MCF 10A (cell line): ENCODE results near the gene TUBGCP6. TPM values are rescaled to one million over a fixed set of nuclear protein-coding genes. Genes with fewer than 3 reads are reported as not detected.

Experiments used
- BruUV-seq: library from RNA; stranded (reverse); fragments of 400-500 nt; replicated peaks from 2 replicates; lab custom pipeline; 2021; lab: Mats Ljungman, UMichigan
- CTCF ChIA-PET: fragments of 300-600 bp; sonication (Branson Sonifier 250); formaldehyde crosslinking; extraction: SDS; loops from one replicate; lab custom pipeline; 2021; ENCODE audit warnings: antibody characterized with exemption, inconsistent platforms; lab: Yijun Ruan, JAX
- POLR2A ChIA-PET: fragments of 300-600, 350-650 bp; sonication (Branson Sonifier 250); formaldehyde crosslinking; extraction: SDS; loops from one replicate; lab custom pipeline; 2020; ENCODE audit warnings: antibody characterized with exemption, inconsistent platforms; lab: Yijun Ruan, JAX
- DNase-seq: peaks from one replicate; pipeline ENCODE4 v3.0.0-alpha.2; 2018; ENCODE audit not compliant: unreplicated experiment
- H3K27ac Mint-ChIP-seq: one replicate; pipeline ENCODE4 v1.8.0; 2022; ENCODE audit warnings: mild to moderate bottlenecking, low read depth, mixed read lengths; ENCODE audit not compliant: unreplicated experiment
- H3K27me3 Mint-ChIP-seq: one replicate; pipeline ENCODE4 v1.8.0; 2022; ENCODE audit warnings: mixed read lengths; ENCODE audit not compliant: insufficient read depth, unreplicated experiment
- H3K36me3 Mint-ChIP-seq: one replicate; pipeline ENCODE4 v1.8.0; 2022; ENCODE audit warnings: mild to moderate bottlenecking, moderate library complexity, mixed read lengths; ENCODE audit not compliant: insufficient read depth, unreplicated experiment
- H3K4me1 Mint-ChIP-seq: one replicate; pipeline ENCODE4 v1.8.0; 2022; ENCODE audit warnings: mixed read lengths; ENCODE audit not compliant: insufficient read depth, unreplicated experiment
- H3K4me3 Mint-ChIP-seq: one replicate; pipeline ENCODE4 v1.8.0; 2022; ENCODE audit warnings: mild to moderate bottlenecking, moderate library complexity, mixed read lengths; ENCODE audit not compliant: unreplicated experiment
- H3K9me3 Mint-ChIP-seq: one replicate; pipeline ENCODE4 v1.8.0; 2022; ENCODE audit warnings: mixed read lengths; ENCODE audit not compliant: unreplicated experiment
- CTCF ChIP-seq: fragments of 200-600 bp; IDR thresholded peaks from one replicate; pipeline ENCODE4 v1.8.0; 2022; ENCODE audit warnings: antibody characterized with exemption, mild to moderate bottlenecking; ENCODE audit not compliant: unreplicated experiment
- intact Hi-C: fragments of 100-400 bp; cut with micrococcal nuclease; formaldehyde crosslinking; loops from 2 replicates; pipeline ENCODE4 v1.14.1; 2022
- total RNA-seq: library from RNA; stranded (reverse); gene quantifications from 2 replicates; pipeline ENCODE4 v1.2.3, GENCODE V29; 2022

The TUBGCP6 gene
- total RNA-seq, 1 experiment from 2014 or later = 27.9 TPM

GRCh38 chr22:50174382-50175190 lies 70.2 kb downstream of the TUBGCP6 start:
- no peaks in the 10 kb centered on the region for H3K27me3 Mint-ChIP-seq
- no TSS peak for BruUV-seq
- no peak for DNase-seq
- no peaks in the 10 kb centered on the region for H3K9me3 Mint-ChIP-seq
- H3K4me1 Mint-ChIP-seq = no peaks in the 10 kb centered on the region
- intact Hi-C loops = no loop called here
- ChIA-PET POLR2A (interaction anchor here (1.6 kb wide), 1 partner anchor 12 kb away, joined by 5 read pairs; no protein-coding TSS in a partner anchor), CTCF (interaction anchor here (0.6 to 0.8 kb wide), 2 partner anchors 15 to 127 kb away, joined by 3 read pairs; no protein-coding TSS in a partner anchor)
- no peak overlapping the region for H3K27ac Mint-ChIP-seq
- H3K4me3 Mint-ChIP-seq = no peak overlapping the region
- H3K36me3 Mint-ChIP-seq = peaks cover 6% of the 10 kb centered on the region
- TF ChIP-seq CTCF = no peak

GRCh38 chr22:50173983-50174355 lies 70.9 kb downstream of the TUBGCP6 start:
- CTCF ChIA-PET = no interaction called here
- no peaks in the 10 kb centered on the region for H3K9me3 Mint-ChIP-seq
- intact Hi-C loops = no loop called here
- H3K27ac Mint-ChIP-seq = no peak overlapping the region
- peaks cover 4% of the 10 kb centered on the region for H3K27me3 Mint-ChIP-seq
- H3K36me3 Mint-ChIP-seq = peaks cover 6% of the 10 kb centered on the region
- DNase-seq = no peak
- no TSS peak for BruUV-seq
- no peak overlapping the region for H3K4me3 Mint-ChIP-seq
- no peak for TF ChIP-seq CTCF
- no peaks in the 10 kb centered on the region for H3K4me1 Mint-ChIP-seq
- POLR2A ChIA-PET = no interaction called here

- no peak overlapping the region for H3K27ac Mint-ChIP-seq
- peaks cover 9% of the 10 kb centered on the region for H3K27me3 Mint-ChIP-seq
- BruUV-seq = no TSS peak
- ChIA-PET CTCF (no interaction called here), POLR2A (no interaction called here)
- H3K4me1 Mint-ChIP-seq = no peaks in the 10 kb centered on the region
- TF ChIP-seq CTCF = no peak
- H3K4me3 Mint-ChIP-seq = no peak overlapping the region
- no peaks in the 10 kb centered on the region for H3K9me3 Mint-ChIP-seq
- H3K36me3 Mint-ChIP-seq = peaks cover 6% of the 10 kb centered on the region
- intact Hi-C loops = no loop called here
- DNase-seq = no peak
These were observed 71.4 kb downstream of the TUBGCP6 start for GRCh38 chr22:50173311-50173982.

GRCh38 chr22:50171965-50172421 lies 72.8 kb downstream of the TUBGCP6 start:
- intact Hi-C loops = no loop called here
- no peaks in the 10 kb centered on the region for H3K9me3 Mint-ChIP-seq
- peaks cover 6% of the 10 kb centered on the region for H3K36me3 Mint-ChIP-seq
- H3K4me1 Mint-ChIP-seq = no peaks in the 10 kb centered on the region
- no TSS peak for BruUV-seq
- CTCF ChIA-PET = interaction anchor here (0.6 kb wide), 1 partner anchor 179 kb away, joined by 4 read pairs; no protein-coding TSS in a partner anchor
- no peak for DNase-seq
- H3K27ac Mint-ChIP-seq = no peak overlapping the region
- POLR2A ChIA-PET = no interaction called here
- H3K4me3 Mint-ChIP-seq = peak overlapping the region; percentile 19
- H3K27me3 Mint-ChIP-seq = peaks cover 18% of the 10 kb centered on the region
- TF ChIP-seq CTCF = no peak
